Measurements from ENCODE around the gene RPL10.

Gene RPL10

GRCh38 chrX:154362085-154362742 is 36.0 kb upstream of the RPL10 start:
- DNase-seq (ENCODE audit: low read depth), result peak; percentile 14

GRCh38 chrX:154363706-154364439 is 34.3 kb upstream of the RPL10 start:
- peak; percentile 16 for DNase-seq (ENCODE audit: low read depth)

GRCh38 chrX:154365052-154365600 is 33.1 kb upstream of the RPL10 start:
- DNase-seq (ENCODE audit: low read depth), result peak; percentile 17

GRCh38 chrX:154365997-154366665 is 32.0 kb upstream of the RPL10 start:
- no peak for DNase-seq (ENCODE audit: low read depth)

GRCh38 chrX:154366666-154367055 is 31.5 kb upstream of the RPL10 start:
- peak; percentile 23 for DNase-seq (ENCODE audit: low read depth)

GRCh38 chrX:154367474-154368308 is 30.5 kb upstream of the RPL10 start:
- DNase-seq (ENCODE audit: low read depth), result no peak

- DNase-seq (ENCODE audit: low read depth), result peak; percentile 91
Observed at GRCh38 chrX:154368630-154369448, 29.3 kb upstream of the RPL10 start.

- DNase-seq (ENCODE audit: low read depth), result peak; percentile 96
Observed at GRCh38 chrX:154369449-154370299, 28.5 kb upstream of the RPL10 start.

- no peak for DNase-seq (ENCODE audit: low read depth)
Observed at GRCh38 chrX:154370300-154371016, 27.7 kb upstream of the RPL10 start.

- peak; percentile 93 for DNase-seq (ENCODE audit: low read depth)
Observed at GRCh38 chrX:154371017-154371788, 27.0 kb upstream of the RPL10 start.

GRCh38 chrX:154371789-154372300 is 26.3 kb upstream of the RPL10 start:
- DNase-seq (ENCODE audit: low read depth), result no peak

- peak; percentile 84 for DNase-seq (ENCODE audit: low read depth)
Observed at GRCh38 chrX:154372612-154373022, 25.6 kb upstream of the RPL10 start.

GRCh38 chrX:154373340-154374306 is 24.6 kb upstream of the RPL10 start:
- DNase-seq (ENCODE audit: low read depth), result peak; percentile 94

- DNase-seq (ENCODE audit: low read depth), result peak; percentile 79
Observed at GRCh38 chrX:154374313-154375155, 23.6 kb upstream of the RPL10 start, which contains the start of gene FLNA. Gene FLNA (minus strand): TSS chrX:154374634. CDS start chrX:154371245, 3,389 bp downstream.

- DNase-seq (ENCODE audit: low read depth), result no peak
Observed at GRCh38 chrX:154375156-154375504, 23.0 kb upstream of the RPL10 start.

- peak; percentile 43 for DNase-seq (ENCODE audit: low read depth)
Observed at GRCh38 chrX:154376774-154377173, 21.4 kb upstream of the RPL10 start.
